HG02870 (cell line): ENCODE measurements around the gene TAF11L2.
"Not testable (repeated sequence)": the region's sequence is repeated elsewhere in the genome, so short reads cannot be mapped to it uniquely, and the experiment has no call there.

Source experiments
- ATAC-seq: cut with Tn5 transposase; IDR thresholded peaks from one replicate; pipeline ENCODE4 v1.9.1; 2021; ENCODE audit warnings: mild to moderate bottlenecking, moderate library complexity; ENCODE audit not compliant: unreplicated experiment

The TAF11L2 gene

GRCh38 chr5:17524935-17525334, 26.9 kb downstream of the TAF11L2 start, which contains the start of gene TAF11L5:
Gene TAF11L5 (plus strand): TSS chr5:17525235.
- ATAC-seq: not testable (repeated sequence)

GRCh38 chr5:17526504-17526903, 28.5 kb downstream of the TAF11L2 start:
- not testable (repeated sequence) for ATAC-seq

- not testable (repeated sequence) for ATAC-seq
Measured at GRCh38 chr5:17528369-17528768, 30.3 kb downstream of the TAF11L2 start, which contains the start of gene TAF11L6. Gene TAF11L6 (plus strand): TSS chr5:17528669.
